PFSK-1 (cell line): Measurements from ENCODE around the gene P3R3URF.

Experiments used
- FOXP2 ChIP-seq: optimal IDR thresholded peaks from 2 replicates; pipeline ENCODE3; 2011; ENCODE audit warnings: borderline replicate concordance, control low read depth, inconsistent platforms; ENCODE audit not compliant: insufficient read depth; ENCODE audit errors: extremely low read length, extremely low read depth
- POLR2AphosphoS5 ChIP-seq: IDR thresholded peaks from 2 replicates; pipeline ENCODE4 v1.6.1; 2012; ENCODE audit warnings: low read depth, mild to moderate bottlenecking, control low read depth, low read length, moderate library complexity
- SIN3A ChIP-seq: IDR thresholded peaks from 2 replicates; pipeline ENCODE4 v1.6.1; 2012; ENCODE audit warnings: mild to moderate bottlenecking, low read length, moderate library complexity, borderline replicate concordance; ENCODE audit not compliant: insufficient read depth
- TAF1 ChIP-seq: IDR thresholded peaks from 2 replicates; pipeline ENCODE4 v1.6.1; 2012; ENCODE audit warnings: low read length, control low read depth, borderline replicate concordance; ENCODE audit not compliant: insufficient read depth
- TF ChIP-seq, protein P1 (sequence below), 2 experiments: IDR thresholded peaks; 2 replicates each; pipeline versions ENCODE4 v1.6.1 to v1.8.0; 2011 to 2012; ENCODE audit warnings: low read depth in 2 of 2, low read length in 2 of 2, control low read depth in 1 of 2, inconsistent platforms in 1 of 2, mild to moderate bottlenecking in 1 of 2, moderate library complexity in 1 of 2; ENCODE audit not compliant: insufficient read depth in 1 of 2

P3R3URF gene

DNA sequence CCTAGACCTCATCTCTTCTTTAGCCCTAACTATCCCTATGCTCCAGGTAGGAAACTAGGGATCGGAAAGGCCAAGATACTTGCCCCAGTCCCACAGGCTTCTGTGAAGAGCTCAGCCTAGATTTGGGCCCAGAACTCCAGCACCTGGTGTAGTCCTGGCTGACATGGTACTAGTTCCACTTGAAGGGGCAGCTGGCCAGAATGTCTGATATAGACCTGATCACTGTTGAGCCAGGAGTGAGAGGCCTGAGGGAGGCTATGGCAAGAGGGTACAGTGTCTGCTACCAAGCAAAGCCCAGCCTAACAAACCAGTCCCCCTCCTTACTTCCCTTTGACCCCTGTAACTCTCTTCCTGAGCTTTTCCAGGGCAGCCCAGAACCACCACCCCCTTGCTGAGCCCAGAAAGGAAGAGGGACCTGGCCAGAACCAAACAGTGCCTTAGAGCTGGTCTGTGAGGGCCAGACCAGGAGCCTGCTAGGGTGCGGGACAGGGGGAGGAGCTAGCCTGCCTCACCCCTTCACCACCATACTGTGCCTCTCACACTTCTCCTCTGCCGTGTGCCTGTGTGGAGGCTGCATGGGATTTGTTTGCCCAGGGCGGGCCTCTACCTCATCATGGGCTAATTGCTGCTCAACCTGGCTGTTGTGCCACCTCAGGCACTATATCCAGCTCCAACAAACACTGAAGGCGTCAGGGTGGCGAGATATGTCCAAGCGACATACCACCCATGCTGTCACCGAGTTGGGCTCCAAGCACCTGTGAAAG is 11.0 kb upstream of the P3R3URF start:
- TF ChIP-seq TAF1 (no peak), SIN3A (no peak), FOXP2 (no peak), POLR2AphosphoS5 (no peak)
- TF ChIP-seq, protein P1, sequence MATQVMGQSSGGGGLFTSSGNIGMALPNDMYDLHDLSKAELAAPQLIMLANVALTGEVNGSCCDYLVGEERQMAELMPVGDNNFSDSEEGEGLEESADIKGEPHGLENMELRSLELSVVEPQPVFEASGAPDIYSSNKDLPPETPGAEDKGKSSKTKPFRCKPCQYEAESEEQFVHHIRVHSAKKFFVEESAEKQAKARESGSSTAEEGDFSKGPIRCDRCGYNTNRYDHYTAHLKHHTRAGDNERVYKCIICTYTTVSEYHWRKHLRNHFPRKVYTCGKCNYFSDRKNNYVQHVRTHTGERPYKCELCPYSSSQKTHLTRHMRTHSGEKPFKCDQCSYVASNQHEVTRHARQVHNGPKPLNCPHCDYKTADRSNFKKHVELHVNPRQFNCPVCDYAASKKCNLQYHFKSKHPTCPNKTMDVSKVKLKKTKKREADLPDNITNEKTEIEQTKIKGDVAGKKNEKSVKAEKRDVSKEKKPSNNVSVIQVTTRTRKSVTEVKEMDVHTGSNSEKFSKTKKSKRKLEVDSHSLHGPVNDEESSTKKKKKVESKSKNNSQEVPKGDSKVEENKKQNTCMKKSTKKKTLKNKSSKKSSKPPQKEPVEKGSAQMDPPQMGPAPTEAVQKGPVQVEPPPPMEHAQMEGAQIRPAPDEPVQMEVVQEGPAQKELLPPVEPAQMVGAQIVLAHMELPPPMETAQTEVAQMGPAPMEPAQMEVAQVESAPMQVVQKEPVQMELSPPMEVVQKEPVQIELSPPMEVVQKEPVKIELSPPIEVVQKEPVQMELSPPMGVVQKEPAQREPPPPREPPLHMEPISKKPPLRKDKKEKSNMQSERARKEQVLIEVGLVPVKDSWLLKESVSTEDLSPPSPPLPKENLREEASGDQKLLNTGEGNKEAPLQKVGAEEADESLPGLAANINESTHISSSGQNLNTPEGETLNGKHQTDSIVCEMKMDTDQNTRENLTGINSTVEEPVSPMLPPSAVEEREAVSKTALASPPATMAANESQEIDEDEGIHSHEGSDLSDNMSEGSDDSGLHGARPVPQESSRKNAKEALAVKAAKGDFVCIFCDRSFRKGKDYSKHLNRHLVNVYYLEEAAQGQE (IDR thresholded peaks at IDR 0.05; ENCODE audit: insufficient read depth in 1 of 2, low read depth in 2 of 2, low read length in 2 of 2) = no peak

DNA sequence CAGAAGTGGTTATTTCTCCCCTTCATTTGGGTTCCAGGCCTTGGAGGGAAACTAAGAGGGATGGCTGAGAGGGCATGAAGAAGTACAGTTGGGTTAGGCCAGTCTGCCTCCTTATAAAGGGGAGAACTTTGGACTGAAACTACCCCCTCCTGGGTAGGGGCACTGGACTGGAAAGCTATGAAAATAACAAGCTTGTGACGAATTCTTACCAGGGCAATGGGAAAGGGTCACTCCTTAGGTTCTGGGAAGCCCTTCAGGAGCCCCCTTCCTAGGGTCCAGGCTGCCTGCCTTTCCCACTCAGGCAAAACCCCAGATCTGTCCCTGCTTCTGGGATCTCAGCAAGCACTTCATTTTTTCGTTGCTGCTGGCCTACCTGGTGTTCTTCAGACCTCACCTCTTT is 9.8 kb upstream of the P3R3URF start:
- TF ChIP-seq FOXP2 (no peak), SIN3A (no peak), TAF1 (no peak), POLR2AphosphoS5 (no peak)
- TF ChIP-seq, protein P1 (IDR thresholded peaks at IDR 0.05; ENCODE audit: insufficient read depth in 1 of 2, low read depth in 2 of 2, low read length in 2 of 2) = no peak

DNA sequence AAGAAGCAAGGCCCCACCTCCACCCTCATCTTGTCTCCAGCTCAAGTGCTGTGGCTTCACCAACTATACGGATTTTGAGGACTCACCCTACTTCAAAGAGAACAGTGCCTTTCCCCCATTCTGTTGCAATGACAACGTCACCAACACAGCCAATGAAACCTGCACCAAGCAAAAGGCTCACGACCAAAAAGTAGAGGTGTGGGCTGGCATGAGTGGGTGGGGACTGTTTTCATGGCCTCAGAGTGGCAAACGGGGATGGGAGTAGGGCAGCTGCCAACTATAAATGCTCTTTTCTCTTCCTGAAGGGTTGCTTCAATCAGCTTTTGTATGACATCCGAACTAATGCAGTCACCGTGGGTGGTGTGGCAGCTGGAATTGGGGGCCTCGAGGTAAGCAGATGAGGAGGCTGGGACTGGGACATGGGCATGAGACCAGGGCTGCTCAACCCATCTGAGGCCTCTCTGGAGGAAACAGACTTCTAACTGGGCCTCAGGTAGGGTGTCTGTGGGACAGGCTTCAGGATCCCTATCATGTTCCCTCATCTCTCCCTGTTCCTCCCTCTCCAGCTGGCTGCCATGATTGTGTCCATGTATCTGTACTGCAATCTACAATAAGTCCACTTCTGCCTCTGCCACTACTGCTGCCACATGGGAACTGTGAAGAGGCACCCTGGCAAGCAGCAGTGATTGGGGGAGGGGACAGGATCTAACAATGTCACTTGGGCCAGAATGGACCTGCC is 8.8 kb upstream of the P3R3URF start:
- TF ChIP-seq POLR2AphosphoS5 = no peak
- TF ChIP-seq SIN3A = no peak
- no peak for TF ChIP-seq FOXP2
- TF ChIP-seq, protein P1 (IDR thresholded peaks at IDR 0.05; ENCODE audit: insufficient read depth in 1 of 2, low read depth in 2 of 2, low read length in 2 of 2) = no peak
- no peak for TF ChIP-seq TAF1

DNA sequence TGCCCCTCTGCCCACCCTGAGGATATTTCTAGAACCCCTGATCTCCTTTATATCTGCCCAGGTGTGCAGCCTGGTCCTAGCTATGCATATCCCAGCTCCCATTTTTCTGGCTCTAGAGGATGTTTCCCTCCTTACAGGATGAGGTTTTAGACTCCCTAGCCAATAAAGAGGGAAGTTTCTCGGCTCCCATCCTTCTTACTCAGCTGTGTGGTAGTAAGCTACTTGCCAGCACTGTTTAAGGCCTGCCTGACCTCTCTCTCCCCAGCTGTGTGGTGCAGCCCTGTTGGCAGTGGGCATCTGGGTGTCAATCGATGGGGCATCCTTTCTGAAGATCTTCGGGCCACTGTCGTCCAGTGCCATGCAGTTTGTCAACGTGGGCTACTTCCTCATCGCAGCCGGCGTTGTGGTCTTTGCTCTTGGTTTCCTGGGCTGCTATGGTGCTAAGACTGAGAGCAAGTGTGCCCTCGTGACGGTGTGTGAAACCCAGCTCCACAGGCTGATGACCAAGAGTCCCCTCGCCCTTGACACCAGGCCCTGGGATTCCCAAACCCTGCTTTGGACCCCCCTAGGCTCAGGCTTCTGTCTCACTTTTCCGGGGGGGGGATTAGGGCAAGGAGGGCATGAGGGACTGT is 7.8 kb upstream of the P3R3URF start:
- no peak for TF ChIP-seq SIN3A
- no peak for TF ChIP-seq POLR2AphosphoS5
- TF ChIP-seq, protein P1 (IDR thresholded peaks at IDR 0.05; ENCODE audit: insufficient read depth in 1 of 2, low read depth in 2 of 2, low read length in 2 of 2) = no peak
- TF ChIP-seq TAF1 = no peak
- TF ChIP-seq FOXP2 = no peak
